IMR-90 (cell line): ENCODE results near the gene NHEJ1. TPM values are rescaled to one million over a fixed set of nuclear protein-coding genes. Genes with fewer than 3 reads are reported as not detected.

Experiments
- ATAC-seq: fragments of 200-7000 bp; cut with Tn5 transposase; 2 replicates; pipeline ENCODE4 v1.9.1; 2020; ENCODE audit warnings: low read depth, mild to moderate bottlenecking, moderate library complexity
- BruUV-seq: library from RNA; stranded (reverse); fragments of 400-500 nt; replicated peaks from 2 replicates; lab custom pipeline; 2021; lab: Mats Ljungman, UMichigan
- CTCF ChIA-PET: fragments of 300-600 bp; formaldehyde crosslinking; extraction: SDS; loops from one replicate; lab custom pipeline; 2021; ENCODE audit warnings: antibody characterized with exemption; lab: Yijun Ruan, JAX
- POLR2A ChIA-PET: fragments of 300-600 bp; sonication (Branson Sonifier 250); formaldehyde crosslinking; loops from one replicate; lab custom pipeline; 2022; ENCODE audit warnings: antibody characterized with exemption; ENCODE audit not compliant: unreplicated experiment; lab: Charles Lee
- DNase-seq: peaks from one replicate; pipeline ENCODE4 v3.0.0; 2013
- H2AFZ ChIP-seq: replicated peaks from 2 replicates; pipeline ENCODE3; 2013; ENCODE audit warnings: low read length, mild to moderate bottlenecking; ENCODE audit not compliant: poor library complexity
- H2AK5ac ChIP-seq: 2 replicates; pipeline ENCODE4 v1.6.1; 2013; ENCODE audit warnings: low read depth, low read length, inconsistent platforms
- H2AK9ac ChIP-seq: replicated peaks from 2 replicates; pipeline ENCODE3; 2013; ENCODE audit warnings: mild to moderate bottlenecking, low read depth, low read length, moderate library complexity; ENCODE audit not compliant: poor library complexity
- H2BK120ac ChIP-seq: 2 replicates; pipeline ENCODE4 v1.6.1; 2013; ENCODE audit warnings: low read depth, low read length, inconsistent platforms
- H2BK15ac ChIP-seq: 3 replicates; pipeline ENCODE4 v1.6.1; 2013; ENCODE audit warnings: low read depth, low read length, inconsistent platforms
- H2BK20ac ChIP-seq: 2 replicates; pipeline ENCODE4 v1.6.1; 2013; ENCODE audit warnings: low read depth, mild to moderate bottlenecking, inconsistent platforms, low read length, moderate library complexity
- H2BK5ac ChIP-seq: 2 replicates; pipeline ENCODE4 v1.6.1; 2013; ENCODE audit warnings: mild to moderate bottlenecking, low read depth, low read length, inconsistent platforms; ENCODE audit not compliant: poor library complexity, severe bottlenecking
- H3K14ac ChIP-seq: replicated peaks from 2 replicates; pipeline ENCODE4 v1.6.1; 2013; ENCODE audit warnings: low read depth, low read length, inconsistent platforms
- H3K18ac ChIP-seq: 2 replicates; pipeline ENCODE4 v1.6.1; 2013; ENCODE audit warnings: low read depth, low read length, control low read depth
- H3K23ac ChIP-seq: 2 replicates; pipeline ENCODE4 v1.6.1; 2013; ENCODE audit warnings: low read depth, low read length, inconsistent platforms
- H3K27ac ChIP-seq: 2 replicates; pipeline ENCODE4 v1.5.1; 2013; ENCODE audit warnings: mild to moderate bottlenecking, control low read depth, low read length; ENCODE audit not compliant: insufficient read depth
- H3K27me3 ChIP-seq: 2 replicates; pipeline ENCODE4 v1.6.1; 2013; ENCODE audit warnings: low read length; ENCODE audit not compliant: control insufficient read depth, insufficient read depth
- H3K36me3 ChIP-seq: 2 replicates; pipeline ENCODE4 v1.6.1; 2013; ENCODE audit warnings: low read length, mixed read lengths; ENCODE audit not compliant: control insufficient read depth, insufficient read depth
- H3K4ac ChIP-seq: 2 replicates; pipeline ENCODE4 v1.6.1; 2013; ENCODE audit warnings: low read depth, low read length, inconsistent platforms
- H3K4me1 ChIP-seq: 2 replicates; pipeline ENCODE4 v1.6.1; 2013; ENCODE audit warnings: low read length, mixed read lengths; ENCODE audit not compliant: control insufficient read depth, insufficient read depth
- H3K4me2 ChIP-seq: 2 replicates; pipeline ENCODE4 v1.6.1; 2013; ENCODE audit warnings: low read depth, mild to moderate bottlenecking, control low read depth, low read length, moderate library complexity
- H3K4me3 ChIP-seq: 2 replicates; pipeline ENCODE4 v1.5.1; 2013; ENCODE audit warnings: low read depth, mild to moderate bottlenecking, control low read depth, low read length, moderate library complexity; ENCODE audit not compliant: insufficient read depth
- H3K56ac ChIP-seq: 2 replicates; pipeline ENCODE4 v1.6.1; 2013; ENCODE audit warnings: low read length, inconsistent platforms; ENCODE audit not compliant: insufficient read depth; ENCODE audit errors: extremely low read depth
- H3K79me1 ChIP-seq, 2 experiments: 2 replicates each; pipeline ENCODE4 v1.6.1; 2013; ENCODE audit warnings: low read length in 2 of 2, inconsistent platforms in 1 of 2, low read depth in 1 of 2
- H3K9ac ChIP-seq: 2 replicates; pipeline ENCODE4 v1.6.1; 2013; ENCODE audit warnings: low read depth, low read length, control low read depth
- H3K9me1 ChIP-seq: 2 replicates; pipeline ENCODE4 v1.6.1; 2013; ENCODE audit warnings: low read length, inconsistent platforms; ENCODE audit not compliant: insufficient read depth
- H3K9me3 ChIP-seq: 2 replicates; pipeline ENCODE4 v1.6.1; 2013; ENCODE audit warnings: low read length; ENCODE audit not compliant: control insufficient read depth, insufficient read depth
- H4K20me1 ChIP-seq: 2 replicates; pipeline ENCODE4 v1.6.1; 2013; ENCODE audit warnings: low read length, inconsistent platforms; ENCODE audit not compliant: insufficient read depth
- H4K5ac ChIP-seq: 2 replicates; pipeline ENCODE4 v1.6.1; 2013; ENCODE audit warnings: mild to moderate bottlenecking, low read depth, low read length, control low read depth
- H4K8ac ChIP-seq, 2 experiments: 2 replicates each; pipeline ENCODE4 v1.6.1; 2013; ENCODE audit warnings: low read depth in 2 of 2, low read length in 2 of 2, control low read depth in 1 of 2, inconsistent platforms in 1 of 2
- H4K91ac ChIP-seq: 2 replicates; pipeline ENCODE4 v1.6.1; 2013; ENCODE audit warnings: low read depth, low read length, inconsistent platforms; ENCODE audit not compliant: insufficient read depth
- BHLHE40 ChIP-seq: fragments of 150-350 bp; IDR thresholded peaks from 2 replicates; pipeline ENCODE4 v1.6.1; 2016; ENCODE audit warnings: mild to moderate bottlenecking, low read depth, low read length
- CEBPB ChIP-seq: IDR thresholded peaks from 2 replicates; pipeline ENCODE4 v1.6.1; 2012; ENCODE audit warnings: low read depth, low read length, improper control_type of control experiment
- CHD1 ChIP-seq: IDR thresholded peaks from 2 replicates; pipeline ENCODE4 v1.6.1; 2012; ENCODE audit warnings: low read depth, low read length, improper control_type of control experiment
- ELK1 ChIP-seq: fragments of 150-350 bp; IDR thresholded peaks from 2 replicates; pipeline ENCODE4 v1.6.1; 2016; ENCODE audit warnings: low read depth, mild to moderate bottlenecking, low read length, moderate library complexity, borderline replicate concordance
- MAFK ChIP-seq: IDR thresholded peaks from 2 replicates; pipeline ENCODE4 v1.6.1; 2012; ENCODE audit warnings: low read depth, low read length, improper control_type of control experiment
- MAZ ChIP-seq: IDR thresholded peaks from 2 replicates; pipeline ENCODE4 v1.6.1; 2012; ENCODE audit warnings: low read depth, mild to moderate bottlenecking, low read length, improper control_type of control experiment, moderate library complexity, borderline replicate concordance
- MXI1 ChIP-seq: IDR thresholded peaks from 2 replicates; pipeline ENCODE4 v1.6.1; 2012; ENCODE audit warnings: low read depth, mild to moderate bottlenecking, low read length, moderate library complexity, borderline replicate concordance
- NFE2L2 ChIP-seq: fragments of 150-350 bp; IDR thresholded peaks from 2 replicates; pipeline ENCODE4 v1.6.1; 2016; ENCODE audit warnings: low read depth, mild to moderate bottlenecking, low read length
- RAD21 ChIP-seq: IDR thresholded peaks from 2 replicates; pipeline ENCODE4 v1.6.1; 2012; ENCODE audit warnings: low read length, improper control_type of control experiment
- RCOR1 ChIP-seq: IDR thresholded peaks from 2 replicates; pipeline ENCODE4 v1.6.1; 2012; ENCODE audit warnings: mild to moderate bottlenecking, low read length, improper control_type of control experiment; ENCODE audit not compliant: insufficient replicate concordance
- SMC3 ChIP-seq: fragments of 150-350 bp; IDR thresholded peaks from 2 replicates; pipeline ENCODE4 v1.6.1; 2016; ENCODE audit warnings: low read depth, mild to moderate bottlenecking, antibody characterized with exemption, low read length, moderate library complexity
- USF2 ChIP-seq: fragments of 150-350 bp; IDR thresholded peaks from 2 replicates; pipeline ENCODE4 v1.6.1; 2017; ENCODE audit warnings: mild to moderate bottlenecking, antibody characterized with exemption, low read length, low read depth
- WGBS, 2 experiments: methylation state at CpG; one replicate each; pipeline versions ENCODE4 v1.1.5 to v1.1.7; 2013; ENCODE audit warnings: missing lambda C conversion rate in 2 of 2; ENCODE audit not compliant: insufficient read length in 1 of 2; ENCODE audit errors: extremely low coverage in 2 of 2; 5-methylcytosine and 5-hydroxymethylcytosine counted together
- dilution Hi-C: fragments of 300-500 bp; cut with HindIII; formaldehyde crosslinking; loops from one replicate; pipeline ENCODE4 v1.14.3; 2018; ENCODE audit warnings: low sequenced_read_pairs; ENCODE audit not compliant: unreplicated experiment
- in situ Hi-C: fragments of 300-500 bp; cut with MboI; formaldehyde crosslinking; loops from 3 replicates; pipeline ENCODE4 v1.14.3; 2019; ENCODE audit warnings: low sequenced_read_pairs, inconsistent platforms, mixed read lengths
- intact Hi-C: fragments of 100-400 bp; cut with micrococcal nuclease; formaldehyde crosslinking; loops from 2 replicates; pipeline ENCODE4 v1.10.0; 2022
- polyA plus RNA-seq, 3 experiments: library from polyadenylated mRNA; depleted of rRNA; stranded (reverse); fragments of >200 nt; gene quantifications; 2 replicates each; pipeline ENCODE4 v1.2.3, GENCODE V29; 2012; ENCODE audit warnings: low replicate concordance in 1 of 3
- total RNA-seq: library from RNA; depleted of rRNA; stranded (reverse); fragments of >200 nt; gene quantifications from 2 replicates; pipeline ENCODE4 v1.2.3, GENCODE V29; 2012
- TF ChIP-seq, protein P1 (sequence below): conservative IDR thresholded peaks from 2 replicates; pipeline ENCODE4 v1.5.1; 2012; ENCODE audit warnings: mild to moderate bottlenecking, low read depth, low read length, improper control_type of control experiment

NHEJ1 gene
- total and polyA plus RNA-seq, 2 of the 4 experiments (the other 2 are of a cell fraction): 12.5 to 23.1 TPM

DNA sequence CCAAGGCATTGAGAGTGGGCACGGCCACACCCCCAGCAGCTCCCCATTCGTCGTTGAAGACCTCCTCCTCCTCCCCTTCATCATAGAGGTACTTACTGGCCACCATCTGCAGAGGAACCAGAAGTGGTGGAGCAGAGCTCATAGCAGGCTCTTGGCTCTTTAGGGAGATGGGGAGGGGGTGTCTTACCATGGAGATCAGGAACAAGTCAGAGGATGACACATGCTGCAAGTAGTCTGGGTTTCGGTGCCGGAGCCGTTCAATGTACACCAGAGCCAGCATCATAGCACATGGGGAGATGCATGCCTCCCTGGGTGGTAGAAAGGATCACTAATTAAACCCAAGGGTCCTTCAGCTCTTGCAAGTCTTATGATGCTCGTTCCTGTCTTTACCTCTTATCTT lies 14.2 kb upstream of the NHEJ1 start:
- no peak overlapping the region for H3K56ac ChIP-seq
- H3K9me3 ChIP-seq: no peaks in the 10 kb centered on the region
- no peak overlapping the region for H3K9ac ChIP-seq
- no peak overlapping the region for H2AK5ac ChIP-seq
- no peak overlapping the region for H4K91ac ChIP-seq
- peaks cover 22% of the 10 kb centered on the region for H3K36me3 ChIP-seq
- dilution Hi-C loops: no loop called here
- no peak for ATAC-seq
- no peak overlapping the region for H4K8ac ChIP-seq
- no peak overlapping the region for H3K27ac ChIP-seq
- peaks cover 15 to 34% of the 10 kb centered on the region in 2 experiments for H3K79me1 ChIP-seq
- peaks cover 8% of the 10 kb centered on the region; the same call in 1 of the 2 replicates for H3K4me1 ChIP-seq
- H2BK120ac ChIP-seq: no peak overlapping the region
- no TSS peak for BruUV-seq
- H3K4me3 ChIP-seq: no peak overlapping the region
- H2BK20ac ChIP-seq: no peak overlapping the region
- H4K20me1 ChIP-seq: peaks cover 19% of the 10 kb centered on the region
- no peak overlapping the region for H3K4me2 ChIP-seq
- no peak overlapping the region for H2AK9ac ChIP-seq
- no peak overlapping the region for H2BK5ac ChIP-seq
- no peak overlapping the region for H3K18ac ChIP-seq
- TF ChIP-seq MAZ: no peak
- TF ChIP-seq RCOR1: no peak
- TF ChIP-seq RAD21: no peak
- TF ChIP-seq BHLHE40: no peak
- TF ChIP-seq CEBPB: no peak
- no peak for TF ChIP-seq MXI1
- no peak for TF ChIP-seq NFE2L2
- no peak for TF ChIP-seq SMC3
- no peak for TF ChIP-seq USF2
- TF ChIP-seq, protein P1, sequence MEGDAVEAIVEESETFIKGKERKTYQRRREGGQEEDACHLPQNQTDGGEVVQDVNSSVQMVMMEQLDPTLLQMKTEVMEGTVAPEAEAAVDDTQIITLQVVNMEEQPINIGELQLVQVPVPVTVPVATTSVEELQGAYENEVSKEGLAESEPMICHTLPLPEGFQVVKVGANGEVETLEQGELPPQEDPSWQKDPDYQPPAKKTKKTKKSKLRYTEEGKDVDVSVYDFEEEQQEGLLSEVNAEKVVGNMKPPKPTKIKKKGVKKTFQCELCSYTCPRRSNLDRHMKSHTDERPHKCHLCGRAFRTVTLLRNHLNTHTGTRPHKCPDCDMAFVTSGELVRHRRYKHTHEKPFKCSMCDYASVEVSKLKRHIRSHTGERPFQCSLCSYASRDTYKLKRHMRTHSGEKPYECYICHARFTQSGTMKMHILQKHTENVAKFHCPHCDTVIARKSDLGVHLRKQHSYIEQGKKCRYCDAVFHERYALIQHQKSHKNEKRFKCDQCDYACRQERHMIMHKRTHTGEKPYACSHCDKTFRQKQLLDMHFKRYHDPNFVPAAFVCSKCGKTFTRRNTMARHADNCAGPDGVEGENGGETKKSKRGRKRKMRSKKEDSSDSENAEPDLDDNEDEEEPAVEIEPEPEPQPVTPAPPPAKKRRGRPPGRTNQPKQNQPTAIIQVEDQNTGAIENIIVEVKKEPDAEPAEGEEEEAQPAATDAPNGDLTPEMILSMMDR: no peak
- no peak for TF ChIP-seq ELK1
- no peak for TF ChIP-seq MAFK
- no peak for TF ChIP-seq CHD1
- H2AFZ ChIP-seq: no peak overlapping the region
- intact Hi-C loops: loop anchor here (5.0 kb wide), 2 partner anchors 102 to 212 kb away; partner anchors contain the start of genes DNAJB2 and DNPEP
- H4K5ac ChIP-seq: no peak overlapping the region
- H3K27me3 ChIP-seq: no peaks in the 10 kb centered on the region
- no peak overlapping the region for H3K4ac ChIP-seq
- no peak for DNase-seq
- 100% methylated on average over 1 of the region's 7 CpGs; no CpG with 5 or more reads in 1 of the 2 experiments for WGBS, 2 experiments
- ChIA-PET CTCF (interaction anchor here (1.4 kb wide), 1 partner anchor 120 kb away, joined by 3 read pairs; no protein-coding TSS in a partner anchor), POLR2A (no interaction called here)
- in situ Hi-C loops: loop anchor here (5.0 kb wide), 2 partner anchors 32 to 122 kb away; partner anchors contain the start of gene ZFAND2B
- H3K9me1 ChIP-seq: 0 out of 2 replicates have a peak, but pooled peaks cover 6% of the 10 kb centered on the region
- H3K23ac ChIP-seq: no peak overlapping the region
- H2BK15ac ChIP-seq: no peak overlapping the region
- no peak overlapping the region for H3K14ac ChIP-seq
